ENCODE measurements around the gene GUCD1.

Gene GUCD1

DNA sequence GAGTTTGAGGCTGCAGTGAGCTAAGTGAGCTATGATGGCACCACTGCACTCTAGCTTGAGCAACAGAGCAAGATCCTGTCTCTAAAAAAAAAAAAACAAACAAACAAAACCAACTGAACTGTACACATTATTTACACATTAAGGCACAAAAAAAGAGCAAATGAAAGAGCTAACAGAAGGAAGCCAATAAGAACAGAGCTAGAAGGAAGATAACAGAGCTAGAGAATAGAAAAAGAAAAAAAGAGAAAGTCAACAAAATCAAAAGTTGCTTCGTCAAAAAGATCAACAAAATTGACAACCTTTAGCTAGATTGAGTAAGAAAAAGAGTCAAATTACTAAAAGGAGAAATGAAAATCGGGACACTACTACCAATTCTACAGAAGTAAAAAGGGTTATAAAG is 25.0 kb downstream of the GUCD1 start:
- no peak for DNase-seq (ENCODE audit: low read depth in 2 of 2)

DNA sequence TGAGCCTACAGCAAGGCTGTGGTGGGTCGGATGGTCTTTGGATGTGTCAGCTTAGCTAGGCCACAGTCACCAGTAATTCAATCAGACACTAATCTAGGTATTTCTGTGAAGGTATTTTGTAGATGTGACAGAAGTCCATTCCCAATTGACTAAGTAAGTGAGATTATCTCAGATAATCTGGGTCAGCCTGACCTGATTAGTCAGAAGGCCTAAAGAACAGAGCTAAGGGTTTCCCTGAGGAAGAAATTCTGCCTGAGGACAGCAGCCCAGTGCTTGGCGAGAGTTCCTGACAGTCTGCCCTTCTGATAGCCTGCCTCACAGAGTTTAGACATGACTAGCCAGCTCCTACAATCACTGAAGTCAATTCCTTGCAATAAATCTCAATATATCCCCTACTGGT is 28.7 kb downstream of the GUCD1 start:
- DNase-seq (ENCODE audit: low read depth in 2 of 2): no peak

DNA sequence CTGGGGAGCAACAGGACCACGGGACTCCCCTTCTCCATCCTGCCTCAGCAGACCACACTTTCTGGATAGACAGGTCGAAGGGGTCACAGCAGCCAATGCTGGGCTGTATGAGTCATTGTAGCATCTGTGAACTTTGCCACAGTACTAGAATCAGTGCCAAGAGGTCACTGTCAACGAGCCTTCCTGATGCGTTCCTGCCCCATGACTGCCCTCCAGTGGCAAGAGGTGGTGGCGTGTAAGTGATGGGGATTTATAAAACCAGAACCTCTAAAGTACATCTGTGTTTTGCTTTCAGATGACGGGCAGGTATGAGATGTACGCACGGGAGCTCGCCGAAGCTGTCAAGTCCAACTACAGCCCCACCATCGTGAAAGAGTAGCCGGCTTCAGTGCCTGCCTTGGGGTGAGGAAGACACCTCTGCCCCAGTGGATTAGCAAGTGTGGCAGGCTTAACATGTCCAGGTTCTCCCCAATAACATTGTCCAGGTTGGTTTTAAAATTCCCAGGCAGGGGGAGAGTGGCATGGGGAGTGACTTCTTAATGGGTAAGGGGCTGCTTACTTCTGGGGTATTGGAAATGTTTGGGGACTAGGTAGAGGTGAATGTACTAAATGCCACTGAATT is 29.4 kb downstream of the GUCD1 start:
- peak; percentile 47 to 57 for DNase-seq (ENCODE audit: low read depth in 2 of 2)

DNA sequence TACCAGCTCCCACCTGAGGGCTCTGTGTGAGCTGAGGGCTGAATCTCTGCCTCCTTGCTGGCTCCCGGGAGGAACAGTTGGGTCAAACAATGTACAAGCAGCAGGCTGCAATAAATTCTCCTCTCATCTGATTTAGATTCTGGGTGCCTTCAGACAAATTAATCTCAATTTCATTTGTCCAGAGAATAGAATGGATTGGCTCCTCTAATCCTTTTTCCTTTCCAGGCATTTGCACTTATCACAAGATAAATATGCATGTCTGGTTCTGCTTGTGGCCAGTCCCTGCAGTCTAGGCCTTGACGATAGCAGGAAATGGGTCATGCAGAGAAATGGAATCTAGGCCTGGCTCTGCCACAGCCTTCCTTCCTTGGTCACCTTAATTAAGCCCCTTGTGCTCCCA is 31.1 kb downstream of the GUCD1 start:
- no peak for DNase-seq (ENCODE audit: low read depth in 2 of 2)

DNA sequence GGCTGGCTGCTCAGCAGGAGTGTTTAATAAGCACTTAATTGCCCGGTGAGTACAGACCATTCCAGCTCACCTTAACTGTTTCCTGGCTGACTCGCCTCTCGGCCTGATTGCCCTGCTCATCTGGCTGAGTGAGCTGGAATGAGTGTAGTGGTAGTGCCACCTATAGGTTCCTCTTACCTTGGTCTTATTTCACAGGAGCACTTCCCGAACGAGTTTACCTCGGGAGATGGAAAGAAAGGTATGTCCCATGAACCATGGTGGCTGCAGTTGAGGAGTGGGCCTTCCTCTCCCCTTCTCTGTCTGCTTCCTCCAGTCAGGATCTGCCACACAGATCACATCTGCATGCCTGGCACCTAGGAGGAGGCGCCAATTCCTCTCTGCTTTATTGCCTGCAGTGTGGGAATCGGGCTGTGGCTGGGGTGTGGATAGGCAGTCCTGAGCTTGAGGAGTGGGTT is 33.1 kb downstream of the GUCD1 start:
- no peak for DNase-seq (ENCODE audit: low read depth in 2 of 2)

DNA sequence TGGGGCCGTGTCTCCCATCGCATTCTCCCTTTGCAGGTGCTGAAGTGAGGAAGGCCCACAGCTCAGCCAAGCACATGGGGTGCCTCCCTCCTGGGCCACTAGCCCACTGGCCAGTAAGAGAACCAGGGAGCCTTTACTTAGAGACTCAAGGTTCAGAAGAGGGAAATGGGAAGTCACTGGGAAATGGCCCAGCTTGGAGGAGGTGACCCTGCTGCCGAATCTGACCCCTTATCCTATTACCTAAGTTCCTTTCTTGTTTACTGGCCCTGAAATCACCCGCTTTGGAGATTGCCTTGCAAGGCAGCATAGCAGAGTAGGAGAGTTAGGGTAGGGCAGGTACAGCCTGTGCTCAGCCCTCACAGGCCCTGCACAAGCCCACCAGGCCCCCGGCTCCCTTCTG is 35.4 kb downstream of the GUCD1 start:
- no peak for DNase-seq (ENCODE audit: low read depth in 2 of 2)

DNA sequence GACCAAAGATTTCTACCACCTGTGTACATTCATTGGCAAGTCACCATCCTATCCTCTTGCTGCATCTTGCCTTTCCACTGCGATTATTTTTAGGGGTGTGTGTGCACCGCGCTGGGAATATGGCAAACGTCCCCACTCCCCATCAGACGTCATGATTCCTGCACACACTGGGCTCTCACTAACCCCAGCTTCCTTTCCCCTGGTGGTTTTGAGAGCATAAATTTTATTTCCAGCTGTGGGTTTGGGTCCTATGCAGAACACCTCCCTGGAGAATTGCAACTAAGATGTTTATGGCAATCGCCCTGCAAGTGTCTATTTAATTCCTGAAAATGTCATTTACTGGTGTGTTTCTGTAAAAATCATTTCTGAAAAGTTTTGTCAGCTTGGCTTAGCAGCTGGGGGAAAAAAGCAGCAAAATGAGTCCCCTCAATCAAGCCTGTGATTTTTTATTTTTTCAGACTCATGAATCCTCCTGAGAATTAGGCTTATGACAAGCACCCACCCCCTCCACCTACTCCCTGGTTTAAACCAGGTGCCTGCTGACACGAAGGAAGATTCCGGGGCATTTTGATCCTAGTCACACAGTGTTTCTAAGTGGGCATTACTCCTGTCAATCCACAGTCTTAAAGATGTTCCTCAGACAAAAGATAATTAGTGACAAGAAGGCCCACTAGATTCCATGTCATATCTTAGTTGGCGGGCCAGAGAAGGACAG is 36.0 kb downstream of the GUCD1 start:
- DNase-seq (ENCODE audit: low read depth in 2 of 2): no peak

DNA sequence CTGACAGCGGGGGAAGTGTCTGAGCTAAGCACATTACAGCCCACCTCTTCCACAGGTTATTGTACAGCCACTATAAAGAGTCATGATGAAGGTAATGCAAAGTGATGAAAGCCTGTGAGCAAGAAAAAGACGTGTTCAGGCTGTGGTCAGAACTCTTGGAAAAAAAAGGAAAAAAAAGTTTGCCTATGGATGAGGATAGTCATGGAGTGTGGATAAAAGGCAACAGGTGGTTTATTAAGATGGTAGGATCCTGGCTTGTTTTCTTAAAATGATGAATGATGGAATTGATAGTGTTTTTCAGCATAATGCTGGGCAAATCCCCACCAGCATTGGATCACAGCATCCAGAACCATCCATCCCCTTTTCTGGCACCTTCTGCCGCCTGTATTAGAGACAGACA is 36.7 kb downstream of the GUCD1 start:
- DNase-seq (ENCODE audit: low read depth in 2 of 2): no peak

DNA sequence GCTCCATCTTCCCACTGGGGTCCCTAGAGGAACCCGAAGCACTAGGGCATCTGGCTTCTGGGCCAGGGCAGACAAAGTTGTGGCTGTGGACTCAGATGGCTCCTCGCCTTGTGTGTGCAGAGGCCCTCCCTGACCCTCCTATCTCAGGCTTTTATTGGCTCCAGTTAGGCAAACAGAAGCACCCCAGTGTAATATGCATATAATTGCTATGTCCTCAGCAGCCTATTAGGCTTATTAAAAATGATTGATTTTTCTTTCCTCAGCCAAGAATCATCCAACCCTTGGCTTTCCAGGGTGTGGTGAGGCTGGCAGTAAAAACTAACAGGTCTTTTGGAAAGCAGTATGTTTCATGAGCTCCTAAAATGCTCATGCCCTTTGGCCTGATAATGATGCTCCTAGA is 37.5 kb downstream of the GUCD1 start:
- DNase-seq (ENCODE audit: low read depth in 2 of 2): no peak

DNA sequence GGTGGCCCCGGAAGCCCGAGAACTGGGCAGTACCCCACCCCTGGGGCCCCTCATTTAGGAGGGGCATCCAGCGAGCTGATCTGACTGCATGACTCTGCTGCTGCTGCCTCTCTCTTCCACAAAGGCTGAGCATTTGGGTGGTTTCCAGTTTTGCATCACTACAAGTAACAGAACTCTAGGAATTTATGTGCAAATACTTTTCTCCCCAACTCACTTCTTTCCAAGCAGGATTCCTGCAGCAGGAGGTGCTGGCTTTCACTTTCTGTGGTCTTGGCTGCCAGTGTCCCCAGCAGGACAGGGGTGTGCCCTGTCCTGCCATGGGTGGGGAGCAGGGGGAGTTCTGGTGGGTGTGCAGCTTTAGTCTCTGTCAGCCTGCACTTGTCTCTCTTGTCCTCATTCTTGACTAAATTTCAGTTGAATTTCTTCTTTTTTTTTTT is 38.6 kb downstream of the GUCD1 start:
- no peak for DNase-seq (ENCODE audit: low read depth in 2 of 2)

DNA sequence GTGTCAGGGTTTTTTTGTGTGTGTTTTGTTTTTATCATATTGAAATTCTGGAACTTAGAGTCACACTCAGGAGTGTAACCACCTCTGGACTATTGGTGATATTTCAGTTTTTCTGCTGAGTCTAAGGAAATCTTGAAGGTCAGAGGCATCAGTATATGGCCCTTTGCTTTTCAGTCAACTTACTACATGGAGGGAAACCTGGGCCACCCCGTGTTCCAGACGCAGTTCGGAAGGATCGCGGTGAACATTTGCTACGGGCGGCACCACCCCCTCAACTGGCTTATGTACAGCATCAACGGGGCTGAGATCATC is 40.0 kb downstream of the GUCD1 start:
- no peak for DNase-seq (ENCODE audit: low read depth in 2 of 2)

DNA sequence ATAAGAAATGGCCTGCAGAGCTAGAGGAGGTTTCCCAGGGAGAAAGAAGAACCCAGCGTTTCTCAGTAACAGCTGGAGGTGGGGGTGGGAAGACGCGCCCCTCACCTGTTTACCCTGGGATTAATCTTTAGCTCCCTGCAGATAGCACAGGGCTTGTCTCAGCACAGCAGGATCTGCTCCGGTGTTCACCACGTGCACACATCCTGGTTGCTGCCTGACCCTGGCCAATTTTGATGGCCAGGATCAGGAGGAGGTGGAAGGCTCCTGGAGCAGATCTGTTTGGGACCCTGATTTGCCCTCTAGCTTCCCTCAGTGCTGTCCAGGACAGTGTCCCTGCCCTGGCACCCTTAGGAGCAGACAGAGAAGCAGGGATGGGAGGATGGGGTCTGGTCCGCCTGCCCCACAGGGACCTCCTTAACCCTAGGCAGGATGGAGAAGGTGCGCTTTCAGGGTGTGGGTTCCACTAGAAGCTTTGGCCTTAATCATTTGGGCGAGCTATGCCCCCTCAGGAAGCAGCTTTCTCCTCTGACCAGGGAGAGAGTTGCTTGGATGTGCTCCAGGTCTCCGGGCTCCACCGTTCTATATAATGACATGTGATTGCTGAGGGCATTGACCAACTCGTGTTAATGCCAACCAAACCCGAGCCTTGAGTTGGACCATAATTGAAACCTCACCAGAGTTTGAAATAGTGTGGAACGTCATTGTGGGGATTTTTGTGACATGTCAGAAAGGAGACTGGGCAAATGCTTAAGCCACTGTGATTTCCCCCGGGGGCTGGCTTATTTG is 40.5 kb downstream of the GUCD1 start:
- no peak for DNase-seq (ENCODE audit: low read depth in 2 of 2)

DNA sequence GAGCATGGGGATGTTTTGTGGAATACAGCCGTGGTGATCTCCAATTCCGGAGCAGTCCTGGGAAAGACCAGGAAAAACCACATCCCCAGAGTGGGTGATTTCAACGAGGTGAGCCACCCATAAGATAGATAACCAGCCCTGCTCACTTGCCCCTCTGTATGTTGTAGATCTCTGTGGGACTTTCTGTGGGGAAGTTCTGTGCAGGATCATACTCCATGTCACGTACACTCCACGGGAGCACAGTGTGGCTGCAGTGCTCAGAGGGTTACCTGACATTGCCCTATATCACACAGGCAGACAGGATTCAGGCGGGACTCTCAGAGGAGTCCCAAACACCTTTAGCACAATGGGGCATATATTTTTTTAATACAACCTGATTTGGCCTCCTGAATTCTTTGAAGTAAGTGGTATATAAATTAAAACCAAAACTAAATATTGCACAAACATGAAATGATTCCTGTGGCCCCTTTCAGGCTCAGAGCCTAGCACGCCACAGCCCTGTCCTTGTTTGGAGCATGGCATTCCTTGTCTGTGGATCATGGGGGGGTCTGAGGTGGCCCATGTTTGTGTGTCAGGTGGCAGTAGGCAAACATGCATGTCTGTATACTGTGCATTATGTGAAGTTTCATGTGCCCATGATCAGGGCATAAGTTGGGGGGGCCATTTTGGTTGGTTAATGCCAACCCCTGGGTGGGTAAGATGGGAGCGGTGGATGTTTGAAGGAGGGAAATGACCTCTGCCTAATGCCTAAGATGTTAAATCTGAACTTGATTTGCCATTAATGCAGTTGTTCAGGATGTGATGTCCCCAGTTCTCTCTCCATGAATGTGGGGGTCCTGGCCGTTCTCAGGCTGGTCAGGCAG is 41.3 kb downstream of the GUCD1 start:
- no peak for DNase-seq (ENCODE audit: low read depth in 2 of 2)

DNA sequence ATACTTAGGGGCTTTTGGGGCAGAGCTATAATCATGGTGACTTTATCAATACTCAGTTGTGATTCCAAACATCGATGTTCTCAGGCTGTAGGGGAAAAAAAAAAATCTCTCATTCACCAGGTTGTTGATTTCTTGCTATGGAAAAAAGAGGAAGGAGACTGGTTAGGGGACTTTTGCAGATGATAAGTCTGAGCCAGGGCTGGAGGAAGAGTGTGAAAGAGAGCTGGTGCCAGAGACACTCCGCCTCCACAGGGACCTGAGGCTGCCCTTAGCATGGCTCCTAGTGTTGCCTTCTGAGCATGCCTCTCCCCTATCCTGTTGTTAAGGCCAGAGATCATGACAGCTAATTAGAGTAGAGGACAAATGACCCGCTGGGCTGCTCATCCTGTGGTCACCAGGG is 42.9 kb downstream of the GUCD1 start:
- no peak for DNase-seq (ENCODE audit: low read depth in 2 of 2)

DNA sequence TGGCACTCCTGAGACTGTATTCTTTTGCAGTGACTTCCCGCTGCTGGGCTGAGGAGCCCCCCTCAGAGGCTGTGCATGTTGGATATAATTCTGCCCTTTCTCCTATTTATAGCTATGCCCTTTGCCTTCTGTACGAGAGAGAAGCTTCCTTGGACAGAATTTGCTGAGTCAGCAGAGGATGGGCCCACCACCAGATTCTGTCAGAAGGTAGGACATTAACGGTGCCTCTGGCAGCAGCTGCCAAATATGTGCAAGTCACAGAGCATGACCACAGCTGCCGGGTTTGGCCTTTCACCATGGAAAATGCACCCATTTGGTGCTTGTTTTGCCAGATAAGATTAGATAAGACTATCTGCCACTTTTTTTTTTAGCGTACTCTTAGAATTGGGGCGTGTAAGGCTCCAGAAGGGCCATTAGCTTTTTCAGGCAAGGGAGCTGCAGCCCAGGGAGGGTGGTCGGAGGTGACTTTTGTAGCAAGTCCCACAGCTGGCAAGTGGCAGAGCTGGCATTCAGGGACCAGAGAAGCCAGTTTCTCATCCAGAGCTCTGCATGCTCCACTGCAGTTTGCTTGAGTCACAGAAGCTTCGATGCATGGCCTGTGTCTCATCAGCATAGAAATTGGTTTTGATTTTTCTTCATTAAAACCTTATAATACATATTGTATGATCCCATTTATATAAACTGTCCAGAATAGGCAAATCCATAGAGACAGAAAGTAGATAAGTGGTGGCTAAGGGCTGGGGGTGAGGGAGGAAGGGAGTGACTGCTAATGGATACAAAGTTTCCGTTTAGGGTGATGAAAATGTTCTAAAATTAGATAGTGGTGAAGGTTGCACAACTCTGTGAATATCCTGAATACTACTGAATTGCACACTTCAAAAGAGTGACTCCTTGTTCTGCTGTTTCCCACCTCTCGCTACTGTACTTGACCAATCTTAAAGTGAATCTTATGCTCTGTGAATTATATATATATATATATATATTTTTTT is 44.0 kb downstream of the GUCD1 start:
- DNase-seq (ENCODE audit: low read depth in 2 of 2): no peak

DNA sequence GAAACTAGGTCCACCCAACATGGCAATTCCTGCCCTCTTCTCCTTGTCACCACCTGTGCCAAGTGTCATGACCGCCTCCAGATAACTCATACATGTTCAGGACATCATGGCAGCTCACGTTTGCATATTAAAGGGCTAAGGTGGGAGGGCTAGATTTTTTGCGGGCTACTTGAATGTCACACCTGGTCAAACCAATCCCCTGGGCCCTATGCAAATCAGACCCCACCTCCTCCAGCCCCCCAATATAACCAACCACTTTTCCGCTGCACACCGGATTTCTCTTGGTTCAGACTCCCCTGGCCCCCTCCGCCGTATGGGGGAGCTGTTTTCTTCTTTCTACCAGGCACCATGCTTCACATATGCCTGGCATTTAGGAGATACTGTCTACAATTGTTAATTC is 47.2 kb downstream of the GUCD1 start:
- no peak for DNase-seq (ENCODE audit: low read depth in 2 of 2)

DNA sequence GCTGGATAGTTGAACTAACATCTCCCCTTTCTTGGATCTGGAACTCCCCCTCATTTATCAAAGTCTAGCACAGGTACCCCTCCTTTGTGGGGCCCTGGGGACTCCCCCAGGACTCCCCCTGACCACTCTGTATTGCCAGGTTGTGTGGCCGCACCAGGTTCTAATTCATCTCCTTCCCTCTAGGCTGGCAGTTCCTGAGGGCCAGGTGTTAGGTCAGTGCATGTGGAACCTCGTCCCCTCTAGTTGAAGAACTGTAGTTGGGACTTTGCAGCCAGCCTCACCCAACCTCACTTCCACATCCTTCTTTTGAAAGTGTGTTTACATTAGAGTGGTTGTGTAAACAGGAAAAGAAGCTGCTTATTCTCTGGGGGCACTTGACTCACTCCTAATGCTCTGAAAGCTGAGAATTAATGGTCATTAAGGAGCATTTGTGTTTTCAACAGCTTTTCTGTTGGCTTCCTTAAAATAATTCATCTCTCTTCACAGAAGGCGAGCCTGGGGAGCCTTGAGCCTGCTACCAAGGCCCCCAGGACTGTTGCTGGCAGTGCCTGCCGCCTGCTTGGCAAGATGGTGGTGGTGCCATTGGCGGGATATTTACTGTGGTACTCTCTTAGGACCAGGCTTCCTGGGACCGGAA is 48.0 kb downstream of the GUCD1 start:
- no peak for DNase-seq (ENCODE audit: low read depth in 2 of 2)

DNA sequence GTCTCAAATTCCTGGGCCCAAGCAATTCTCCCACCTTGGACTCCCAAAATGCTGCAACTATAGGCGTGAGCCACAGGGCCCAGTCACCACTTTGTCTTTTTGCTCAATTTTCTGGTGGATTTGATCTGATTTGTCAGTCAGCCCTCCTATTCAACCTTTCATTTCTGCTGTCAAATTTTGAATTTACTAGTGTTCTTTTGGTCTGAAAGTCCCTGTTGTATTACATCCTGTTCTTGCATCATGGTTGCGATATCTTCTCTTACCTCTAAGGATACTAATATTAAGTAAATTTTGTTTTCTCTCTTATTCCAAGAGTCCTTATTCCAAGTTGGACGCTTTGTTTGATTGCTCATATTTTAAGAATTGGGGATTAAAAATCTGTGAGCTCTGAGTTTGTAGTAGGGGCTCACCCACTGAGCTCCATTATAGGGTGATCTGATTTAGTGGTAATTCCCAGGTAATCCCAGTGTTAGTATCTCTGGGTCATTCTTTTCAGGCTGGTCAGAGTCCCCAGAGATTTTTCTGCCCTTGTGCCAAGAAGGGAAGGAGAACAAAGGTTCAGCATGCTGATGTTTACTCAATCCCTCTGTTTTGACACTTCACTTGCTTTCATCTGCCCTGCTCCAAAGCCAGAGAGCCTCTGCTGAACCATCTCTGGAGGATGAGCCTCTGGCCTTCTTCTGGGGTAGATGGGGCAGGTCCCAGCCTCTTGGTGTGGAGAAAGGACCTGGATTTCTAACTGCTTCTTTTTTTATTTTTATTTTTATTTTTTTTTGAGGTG is 49.8 kb downstream of the GUCD1 start:
- no peak for DNase-seq (ENCODE audit: low read depth in 2 of 2)

DNA sequence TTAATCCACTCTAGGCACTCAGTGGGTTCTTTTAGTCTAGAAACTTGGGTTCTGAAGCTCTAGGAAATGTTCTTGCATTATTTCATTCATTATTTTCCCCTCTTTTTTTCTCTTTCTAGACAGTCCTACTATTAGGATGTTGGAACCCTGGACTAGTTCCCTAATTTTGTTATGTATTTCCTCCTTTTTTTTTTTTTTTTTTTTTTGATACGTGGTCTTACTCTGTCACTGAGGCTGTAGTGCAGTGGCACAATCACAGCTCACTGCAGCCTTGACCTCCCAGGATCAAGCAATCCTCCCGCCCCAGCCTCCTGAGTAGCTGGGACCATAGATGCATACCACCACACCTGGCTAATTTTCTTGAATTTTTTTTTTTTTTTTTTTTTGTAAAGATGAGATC is 50.4 kb downstream of the GUCD1 start:
- DNase-seq (ENCODE audit: low read depth in 2 of 2): no peak
